ENCODE data around the gene CHD3.
A peak's percentile ranks its signal among the peaks of the same experiment; 100 is the strongest.

Gene CHD3

DNA sequence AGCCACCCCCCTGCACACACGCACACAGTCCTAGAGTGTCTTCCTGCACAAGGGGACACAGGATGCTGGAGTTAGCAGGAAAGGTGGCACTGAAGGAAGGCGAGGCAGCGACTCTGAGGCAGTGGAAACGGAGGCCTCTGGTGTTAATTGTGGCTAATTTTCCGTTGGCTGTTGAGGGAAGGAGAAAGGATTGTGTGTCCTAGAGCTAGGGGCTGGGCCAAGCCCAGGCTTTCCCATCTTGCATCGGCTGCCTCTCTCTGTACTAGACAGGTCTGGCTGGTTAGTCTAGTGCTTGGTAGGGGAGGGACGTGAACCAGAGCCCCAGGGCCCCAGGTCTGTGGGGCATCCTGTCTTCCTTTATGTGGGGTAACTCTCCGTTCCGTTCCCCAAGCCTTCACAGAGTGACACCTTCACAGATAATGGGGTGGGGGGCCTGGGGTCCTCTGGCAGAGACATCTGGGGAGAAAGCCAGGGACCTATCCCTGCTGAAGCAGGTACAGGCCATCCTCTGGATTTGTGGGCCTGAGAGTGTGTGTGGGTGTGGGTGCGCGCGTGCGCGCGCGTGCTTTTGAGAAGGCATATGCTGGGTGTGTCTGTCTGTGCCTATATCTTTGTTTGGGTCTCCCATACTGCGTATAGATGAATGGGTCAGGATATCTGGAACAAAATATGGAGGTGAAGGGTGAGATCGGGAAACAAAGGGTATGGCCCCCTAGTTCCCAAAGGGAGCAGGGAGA lies at the start of gene CHD3:
Gene CHD3 (plus strand): TSS at position 606 of the 737 bp plus-strand sequence. CDS start 212 bp downstream, outside the sequence.
- DNase-seq, result peak; percentile 54

DNA sequence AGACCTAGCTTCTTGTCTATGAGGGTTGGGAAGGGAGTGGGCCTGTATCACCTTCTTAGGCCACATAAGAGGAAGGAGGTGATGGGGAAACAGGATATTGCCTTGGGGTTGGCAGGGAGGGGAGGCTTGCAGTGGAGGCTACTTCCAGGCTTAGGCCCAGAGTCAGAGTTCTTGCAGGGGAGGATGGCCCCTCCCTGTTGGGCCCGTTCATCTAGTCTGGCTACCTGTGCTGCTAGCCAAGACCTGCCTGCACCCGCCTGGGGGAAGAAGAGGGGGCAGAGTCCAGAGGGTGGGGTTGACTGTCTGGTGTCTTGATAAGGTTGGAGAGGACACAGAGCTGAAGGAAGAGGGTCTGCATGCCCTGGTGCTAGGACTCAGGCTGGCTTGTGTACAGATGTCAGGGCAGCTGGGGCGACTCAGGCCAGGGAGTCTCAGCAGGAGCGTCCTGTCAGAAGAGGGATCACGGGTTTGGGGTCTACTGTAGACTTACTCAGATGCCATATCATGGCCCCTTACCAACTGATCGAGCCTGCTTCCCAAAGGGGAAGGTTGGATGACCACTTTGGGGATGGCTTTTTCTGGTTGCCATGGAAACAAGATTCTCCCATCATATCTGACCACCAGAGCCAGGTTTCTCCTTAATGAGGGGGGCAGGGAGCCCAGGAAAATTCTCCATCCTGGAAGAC lies 49.3 kb upstream of the CHD3 start:
- DNase-seq, result no peak

DNA sequence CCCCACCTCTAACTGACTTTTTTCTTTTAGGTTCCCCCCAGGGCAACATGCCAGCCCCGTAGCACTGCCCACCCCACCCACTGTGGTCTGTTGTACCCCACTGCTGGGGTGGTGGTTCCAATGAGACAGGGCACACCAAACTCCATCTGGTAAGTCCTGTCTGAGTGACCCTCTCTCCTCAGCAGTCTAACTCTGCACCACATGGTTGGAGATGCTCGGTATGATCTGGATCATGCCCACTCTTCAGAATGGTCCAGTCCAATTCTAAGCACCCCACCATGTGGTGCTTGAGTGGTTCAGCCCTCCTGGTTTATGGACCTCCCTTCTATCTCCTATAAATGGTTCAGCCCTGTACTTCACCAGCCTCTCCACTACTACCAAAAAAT lies 48.7 kb upstream of the CHD3 start:
- DNase-seq, result no peak

DNA sequence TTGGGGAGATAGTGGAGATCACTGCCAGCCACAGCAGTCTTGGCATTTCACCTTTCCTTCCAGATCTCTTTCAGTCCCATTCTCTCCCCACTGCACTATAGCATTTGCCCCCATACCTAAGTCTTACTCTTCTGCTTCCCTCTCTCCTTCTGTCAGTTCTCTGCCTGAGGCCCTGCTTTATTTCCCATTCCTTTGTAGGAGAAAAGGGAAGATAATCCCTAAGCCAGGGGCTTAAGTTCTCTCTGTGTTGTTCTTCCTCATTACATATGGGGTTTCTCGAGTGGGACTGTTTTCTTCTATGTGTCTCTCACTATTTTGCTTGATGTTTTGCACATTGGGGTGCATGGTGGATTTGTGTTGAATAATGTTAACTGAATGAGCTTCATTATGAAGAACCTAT lies 48.1 kb upstream of the CHD3 start:
- no peak for DNase-seq

DNA sequence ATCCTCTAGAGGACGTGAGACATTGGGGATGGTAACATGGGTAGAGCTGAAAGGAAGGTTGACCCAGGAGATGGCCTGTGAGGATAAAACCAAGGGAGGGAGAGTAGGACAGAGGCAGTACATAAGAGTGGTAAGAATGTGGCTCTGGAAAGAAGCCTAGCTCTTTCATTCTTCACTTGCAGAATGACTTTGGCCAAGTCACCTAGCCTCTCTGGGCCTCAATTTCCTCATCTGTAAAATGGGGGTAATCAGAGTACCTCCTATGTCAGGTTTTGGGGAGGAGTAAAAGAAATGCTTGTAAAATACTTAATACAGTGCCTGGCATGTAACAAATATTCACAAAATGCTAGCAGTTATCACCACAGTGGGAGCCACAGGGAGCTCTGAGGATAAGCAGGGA lies 47.7 kb upstream of the CHD3 start:
- DNase-seq, result no peak

DNA sequence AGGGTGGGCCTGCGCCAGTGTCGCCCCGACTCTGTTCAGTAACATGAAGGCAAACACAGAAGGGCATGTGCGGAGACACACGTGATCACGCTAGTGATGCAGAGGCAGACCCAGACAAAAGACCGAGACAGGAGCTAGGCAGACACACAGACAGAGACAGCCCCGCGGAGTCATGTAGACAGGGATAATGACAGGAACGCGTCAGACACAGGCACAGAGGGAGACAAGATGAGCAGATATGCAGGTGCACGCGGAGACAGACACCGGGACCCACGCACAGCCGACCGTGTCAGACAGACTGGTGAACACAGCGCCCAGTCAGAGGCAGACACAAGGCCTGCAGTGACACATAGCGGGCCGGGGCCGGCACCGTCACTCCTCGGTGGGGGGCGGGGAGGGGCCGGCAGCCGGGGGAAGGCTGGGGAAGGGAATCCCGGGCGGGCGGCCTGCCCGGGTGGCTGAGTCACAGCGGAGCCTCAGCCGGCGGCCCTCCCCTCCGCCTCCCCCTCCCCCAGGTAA lies 47.1 kb upstream of the CHD3 start:
- DNase-seq, result peak; percentile 69

DNA sequence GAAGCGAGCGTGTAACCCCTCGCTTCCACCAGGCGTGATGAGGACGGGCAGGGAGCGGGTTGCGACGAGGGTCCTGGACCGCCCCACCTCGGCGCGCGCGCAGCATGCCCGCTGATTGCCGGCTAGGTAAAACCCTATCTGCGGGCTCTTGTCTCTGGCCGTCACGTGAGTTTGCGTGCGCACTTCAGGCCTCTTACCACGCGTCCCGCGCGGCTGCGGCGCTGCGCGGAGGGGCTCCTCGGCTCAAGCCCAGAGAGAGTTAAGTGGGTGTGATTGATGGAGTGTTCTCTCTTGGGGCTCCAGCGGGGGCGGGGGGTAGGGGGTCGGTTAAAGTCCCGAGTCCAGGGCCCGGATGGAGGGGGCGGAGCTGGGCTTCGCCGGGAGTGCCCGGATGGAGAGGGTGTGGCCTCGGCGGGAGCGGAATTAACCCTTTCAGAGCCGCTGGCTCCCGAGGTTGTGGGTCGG lies 46.6 kb upstream of the CHD3 start:
- peak; percentile 84 for DNase-seq

DNA sequence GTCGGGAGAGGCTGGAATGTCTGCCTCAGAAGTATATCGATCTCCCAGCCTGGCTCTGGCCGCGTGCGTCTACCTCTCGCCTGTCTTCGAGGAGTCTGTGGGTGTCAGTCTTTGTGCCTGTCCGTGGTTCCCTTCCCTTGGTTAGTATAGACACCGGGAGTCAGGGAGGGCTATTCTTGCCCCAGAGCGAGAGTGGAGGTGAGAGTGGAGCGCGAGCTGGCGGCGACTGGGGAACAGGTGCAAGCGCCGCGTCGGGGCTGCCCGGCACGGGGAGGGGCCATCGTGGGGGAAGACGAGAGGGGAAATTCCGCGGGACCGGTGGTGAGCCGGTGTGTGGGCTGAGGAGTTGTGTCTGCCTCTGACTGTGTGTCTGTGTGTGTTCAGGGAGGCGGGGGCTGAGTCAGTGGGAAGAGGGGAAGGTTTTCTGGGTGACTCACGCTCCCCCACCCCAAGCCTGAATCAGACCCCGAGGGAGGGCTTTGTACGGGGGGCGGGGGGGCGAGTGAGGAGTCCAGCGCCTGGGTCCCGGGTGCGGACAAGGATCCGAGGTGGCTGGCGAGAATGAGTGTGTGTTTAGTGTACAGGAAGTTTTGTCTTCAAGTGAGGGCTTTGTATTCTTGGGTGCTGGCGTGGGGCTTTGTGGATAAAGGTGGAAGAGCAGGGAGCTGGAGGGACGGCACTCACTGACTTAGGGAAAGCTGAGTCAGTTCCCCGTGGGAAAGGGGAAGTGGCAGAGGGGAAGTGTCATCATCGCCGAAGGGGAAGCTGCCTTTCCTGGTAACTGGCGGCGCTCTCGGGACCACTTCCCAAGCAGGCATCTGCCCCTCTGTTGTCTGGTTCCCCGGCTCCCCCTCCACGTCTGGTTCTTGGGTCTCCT lies 46.0 kb upstream of the CHD3 start:
- peak; percentile 57 for DNase-seq

DNA sequence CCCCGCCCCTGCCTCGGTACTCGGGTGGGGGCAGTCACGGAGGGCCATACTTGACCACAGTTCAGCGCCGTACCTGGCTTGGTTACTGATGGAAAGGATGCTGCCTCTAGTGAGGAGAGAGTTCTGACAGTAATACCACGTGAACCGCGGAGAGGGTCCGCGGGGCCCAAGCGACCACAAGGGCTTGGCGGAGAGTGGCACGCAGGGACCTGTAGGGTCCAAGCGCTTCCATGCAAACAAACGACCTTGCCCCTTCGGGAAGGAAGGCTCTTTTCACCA lies 45.4 kb upstream of the CHD3 start:
- peak; percentile 57 for DNase-seq

DNA sequence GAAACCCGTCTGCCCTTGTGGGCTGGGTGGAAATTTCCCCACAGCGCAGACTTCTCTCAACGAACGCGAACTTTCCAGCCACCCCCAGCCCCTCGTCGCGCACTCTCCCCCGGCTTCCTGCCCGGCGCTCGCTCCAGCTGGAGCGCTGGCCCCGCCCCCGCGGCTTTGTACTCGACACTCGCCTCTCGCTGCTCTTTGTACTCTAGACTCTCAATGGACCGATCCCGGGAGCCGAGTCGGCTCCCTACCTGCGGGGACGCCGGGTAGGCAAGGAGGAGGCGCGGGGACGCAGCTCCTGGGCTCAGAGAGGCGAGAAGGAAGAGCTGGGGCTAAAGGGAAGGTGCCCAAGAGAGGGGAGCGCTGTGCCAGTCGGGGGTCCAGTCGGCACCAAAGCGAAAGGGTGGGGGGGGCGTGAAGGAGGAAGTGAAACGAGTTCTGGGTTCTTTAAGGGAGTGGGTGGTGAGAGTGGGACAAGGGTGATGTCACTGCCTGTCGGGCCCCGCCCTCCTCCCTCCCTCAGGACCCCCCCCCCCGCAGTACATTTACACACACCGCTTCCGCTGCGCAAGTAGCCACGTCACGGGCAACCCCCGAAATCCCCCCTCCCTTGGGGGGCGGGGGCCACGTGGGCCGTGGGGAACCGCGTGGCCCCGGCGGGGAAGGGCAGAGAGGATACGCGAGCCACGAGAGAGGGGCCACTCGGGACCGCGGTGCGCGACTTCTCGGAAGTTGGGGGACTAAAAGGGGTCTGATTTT lies 44.9 kb upstream of the CHD3 start:
- DNase-seq, result peak; percentile 83

DNA sequence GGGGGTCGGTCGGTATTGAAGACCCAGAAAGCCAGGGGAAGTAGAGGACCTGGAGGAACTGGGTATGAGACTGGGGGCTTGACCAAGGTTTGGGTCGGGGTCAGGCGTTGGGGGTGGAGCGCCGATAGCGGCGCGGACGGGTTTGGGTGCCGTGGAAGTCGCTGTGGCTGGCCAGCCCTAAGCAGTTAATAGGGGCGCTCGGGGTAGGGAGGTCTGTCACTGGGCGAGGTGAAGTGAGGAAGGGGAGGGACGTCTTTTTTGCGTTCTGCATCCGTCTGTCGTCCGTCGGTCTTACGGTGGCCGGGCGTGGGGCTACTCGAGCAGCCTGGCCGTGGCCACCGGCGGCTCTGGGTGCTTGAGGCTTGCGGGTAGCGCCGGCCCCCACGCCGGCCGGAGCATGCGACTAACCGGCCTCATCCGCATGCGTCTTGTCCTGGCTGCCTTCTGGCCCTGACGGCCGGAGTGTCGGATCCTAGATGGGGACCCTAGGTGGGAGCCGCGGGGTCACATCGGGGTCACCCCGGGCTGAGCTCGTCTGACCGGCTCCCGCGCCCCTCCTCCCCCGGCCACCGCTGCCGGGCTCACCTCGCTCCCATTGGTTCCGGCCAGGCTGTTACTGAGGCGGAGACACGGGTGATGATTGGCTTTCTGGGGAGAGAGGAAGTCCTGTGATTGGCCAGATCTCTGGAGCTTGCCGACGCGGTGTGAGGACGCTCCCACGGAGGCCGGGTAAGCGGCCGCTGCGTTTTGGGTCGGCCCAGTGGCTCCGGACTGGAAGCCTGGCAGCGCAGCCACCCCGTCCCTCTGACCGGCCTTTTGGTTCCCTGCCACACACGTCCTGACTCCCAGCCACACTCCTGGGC lies 44.1 kb upstream of the CHD3 start:
- peak; percentile 95 for DNase-seq

DNA sequence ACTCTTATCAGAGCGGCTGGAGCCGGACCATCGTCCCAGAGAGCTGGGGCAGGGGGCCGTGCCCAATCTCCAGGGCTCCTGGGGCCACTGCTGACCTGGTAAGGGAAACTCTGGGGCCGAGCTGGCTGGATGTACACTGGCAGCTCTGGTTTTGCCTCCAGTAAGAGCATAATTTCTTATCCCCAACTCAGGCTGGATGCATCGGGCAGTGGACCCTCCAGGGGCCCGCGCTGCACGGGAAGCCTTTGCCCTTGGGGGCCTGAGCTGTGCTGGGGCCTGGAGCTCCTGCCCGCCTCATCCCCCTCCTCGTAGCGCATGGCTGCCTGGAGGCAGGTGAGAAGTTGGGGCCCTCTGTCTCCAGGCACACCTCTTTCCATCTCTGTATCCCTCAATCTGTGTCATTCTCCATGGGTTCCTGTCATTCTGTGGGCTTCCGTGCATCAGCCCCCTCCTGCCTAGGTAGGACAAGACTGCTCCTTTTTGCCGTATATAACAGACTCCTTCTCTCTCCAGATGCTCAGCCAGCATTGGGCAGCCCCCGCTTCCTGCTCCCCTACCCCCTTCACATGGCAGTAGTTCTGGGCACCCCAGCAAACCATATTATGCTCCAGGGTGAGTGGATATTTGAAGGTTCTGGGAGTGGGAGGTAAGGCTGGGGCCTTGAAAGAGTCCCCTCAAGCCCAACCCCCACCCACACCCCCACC lies 43.1 kb upstream of the CHD3 start:
- DNase-seq, result no peak

DNA sequence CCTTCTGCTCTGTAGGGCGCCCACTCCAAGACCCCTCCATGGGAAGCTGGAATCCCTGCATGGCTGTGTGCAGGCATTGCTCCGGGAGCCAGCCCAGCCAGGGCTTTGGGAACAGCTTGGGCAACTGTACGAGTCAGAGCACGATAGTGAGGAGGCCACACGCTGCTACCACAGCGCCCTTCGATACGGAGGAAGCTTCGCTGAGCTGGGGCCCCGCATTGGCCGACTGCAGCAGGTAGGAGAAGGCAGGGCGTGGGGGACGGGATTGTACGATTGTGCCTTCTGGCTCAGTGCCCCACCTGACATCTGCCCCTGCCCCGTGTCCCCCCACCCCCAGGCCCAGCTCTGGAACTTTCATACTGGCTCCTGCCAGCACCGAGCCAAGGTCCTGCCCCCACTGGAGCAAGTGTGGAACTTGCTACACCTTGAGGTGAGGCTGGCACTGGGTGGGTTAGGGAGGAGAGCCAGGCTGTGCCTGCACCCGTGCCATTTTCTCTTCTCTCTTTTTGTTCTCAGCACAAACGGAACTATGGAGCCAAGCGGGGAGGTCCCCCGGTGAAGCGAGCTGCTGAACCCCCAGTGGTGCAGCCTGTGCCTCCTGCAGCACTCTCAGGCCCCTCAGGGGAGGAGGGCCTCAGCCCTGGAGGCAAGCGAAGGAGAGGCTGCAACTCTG lies 42.4 kb upstream of the CHD3 start:
- DNase-seq, result no peak

DNA sequence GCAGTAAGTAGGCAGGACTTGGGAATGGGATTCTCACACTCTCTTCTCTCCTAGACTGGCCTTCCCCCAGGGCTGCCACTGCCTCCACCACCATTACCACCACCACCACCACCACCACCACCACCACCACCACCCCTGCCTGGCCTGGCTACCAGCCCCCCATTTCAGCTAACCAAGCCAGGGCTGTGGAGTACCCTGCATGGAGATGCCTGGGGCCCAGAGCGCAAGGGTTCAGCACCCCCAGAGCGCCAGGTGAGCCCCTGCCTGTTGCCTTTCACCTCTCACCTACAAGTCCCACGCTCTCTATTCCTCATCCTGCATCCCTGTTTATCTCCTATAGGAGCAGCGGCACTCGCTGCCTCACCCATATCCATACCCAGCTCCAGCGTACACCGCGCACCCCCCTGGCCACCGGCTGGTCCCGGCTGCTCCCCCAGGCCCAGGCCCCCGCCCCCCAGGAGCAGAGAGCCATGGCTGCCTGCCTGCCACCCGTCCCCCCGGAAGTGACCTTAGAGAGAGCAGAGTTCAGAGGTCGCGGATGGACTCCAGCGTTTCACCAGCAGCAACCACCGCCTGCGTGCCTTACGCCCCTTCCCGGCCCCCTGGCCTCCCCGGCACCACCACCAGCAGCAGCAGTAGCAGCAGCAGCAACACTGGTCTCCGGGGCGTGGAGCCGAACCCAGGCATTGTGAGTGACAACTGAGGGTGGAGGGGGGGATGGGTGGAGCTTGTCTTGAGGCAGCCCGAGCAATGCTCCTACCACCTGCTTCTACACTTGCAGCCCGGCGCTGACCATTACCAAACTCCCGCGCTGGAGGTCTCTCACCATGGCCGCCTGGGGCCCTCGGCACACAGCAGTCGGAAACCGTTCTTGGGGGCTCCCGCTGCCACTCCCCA lies 41.6 kb upstream of the CHD3 start:
- DNase-seq, result no peak

DNA sequence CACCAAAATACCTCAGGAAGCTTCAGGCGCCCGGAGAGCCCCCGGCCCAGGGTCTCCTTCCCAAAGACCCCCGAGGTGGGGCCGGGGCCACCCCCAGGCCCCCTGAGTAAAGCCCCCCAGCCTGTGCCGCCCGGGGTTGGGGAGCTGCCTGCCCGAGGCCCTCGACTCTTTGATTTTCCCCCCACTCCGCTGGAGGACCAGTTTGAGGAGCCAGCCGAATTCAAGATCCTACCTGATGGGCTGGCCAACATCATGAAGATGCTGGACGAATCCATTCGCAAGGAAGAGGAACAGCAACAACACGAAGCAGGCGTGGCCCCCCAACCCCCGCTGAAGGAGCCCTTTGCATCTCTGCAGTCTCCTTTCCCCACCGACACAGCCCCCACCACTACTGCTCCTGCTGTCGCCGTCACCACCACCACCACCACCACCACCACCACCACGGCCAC lies 40.4 kb upstream of the CHD3 start:
- no peak for DNase-seq

DNA sequence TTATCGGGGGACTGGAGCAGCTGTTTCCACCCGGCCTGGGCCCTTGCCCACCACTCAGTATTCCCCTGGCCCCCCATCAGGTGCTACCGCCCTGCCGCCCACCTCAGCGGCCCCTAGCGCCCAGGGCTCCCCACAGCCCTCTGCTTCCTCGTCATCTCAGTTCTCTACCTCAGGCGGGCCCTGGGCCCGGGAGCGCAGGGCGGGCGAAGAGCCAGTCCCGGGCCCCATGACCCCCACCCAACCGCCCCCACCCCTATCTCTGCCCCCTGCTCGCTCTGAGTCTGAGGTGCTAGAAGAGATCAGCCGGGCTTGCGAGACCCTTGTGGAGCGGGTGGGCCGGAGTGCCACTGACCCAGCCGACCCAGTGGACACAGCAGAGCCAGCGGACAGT lies 39.9 kb upstream of the CHD3 start:
- no peak for DNase-seq

DNA sequence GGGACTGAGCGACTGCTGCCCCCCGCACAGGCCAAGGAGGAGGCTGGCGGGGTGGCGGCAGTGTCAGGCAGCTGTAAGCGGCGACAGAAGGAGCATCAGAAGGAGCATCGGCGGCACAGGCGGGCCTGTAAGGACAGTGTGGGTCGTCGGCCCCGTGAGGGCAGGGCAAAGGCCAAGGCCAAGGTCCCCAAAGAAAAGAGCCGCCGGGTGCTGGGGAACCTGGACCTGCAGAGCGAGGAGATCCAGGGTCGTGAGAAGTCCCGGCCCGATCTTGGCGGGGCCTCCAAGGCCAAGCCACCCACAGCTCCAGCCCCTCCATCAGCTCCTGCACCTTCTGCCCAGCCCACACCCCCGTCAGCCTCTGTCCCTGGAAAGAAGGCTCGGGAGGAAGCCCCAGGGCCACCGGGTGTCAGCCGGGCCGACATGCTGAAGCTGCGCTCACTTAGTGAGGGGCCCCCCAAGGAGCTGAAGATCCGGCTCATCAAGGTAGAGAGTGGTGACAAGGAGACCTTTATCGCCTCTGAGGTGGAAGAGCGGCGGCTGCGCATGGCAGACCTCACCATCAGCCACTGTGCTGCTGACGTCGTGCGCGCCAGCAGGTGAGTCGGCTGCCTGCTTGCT lies 39.3 kb upstream of the CHD3 start:
- no peak for DNase-seq

DNA sequence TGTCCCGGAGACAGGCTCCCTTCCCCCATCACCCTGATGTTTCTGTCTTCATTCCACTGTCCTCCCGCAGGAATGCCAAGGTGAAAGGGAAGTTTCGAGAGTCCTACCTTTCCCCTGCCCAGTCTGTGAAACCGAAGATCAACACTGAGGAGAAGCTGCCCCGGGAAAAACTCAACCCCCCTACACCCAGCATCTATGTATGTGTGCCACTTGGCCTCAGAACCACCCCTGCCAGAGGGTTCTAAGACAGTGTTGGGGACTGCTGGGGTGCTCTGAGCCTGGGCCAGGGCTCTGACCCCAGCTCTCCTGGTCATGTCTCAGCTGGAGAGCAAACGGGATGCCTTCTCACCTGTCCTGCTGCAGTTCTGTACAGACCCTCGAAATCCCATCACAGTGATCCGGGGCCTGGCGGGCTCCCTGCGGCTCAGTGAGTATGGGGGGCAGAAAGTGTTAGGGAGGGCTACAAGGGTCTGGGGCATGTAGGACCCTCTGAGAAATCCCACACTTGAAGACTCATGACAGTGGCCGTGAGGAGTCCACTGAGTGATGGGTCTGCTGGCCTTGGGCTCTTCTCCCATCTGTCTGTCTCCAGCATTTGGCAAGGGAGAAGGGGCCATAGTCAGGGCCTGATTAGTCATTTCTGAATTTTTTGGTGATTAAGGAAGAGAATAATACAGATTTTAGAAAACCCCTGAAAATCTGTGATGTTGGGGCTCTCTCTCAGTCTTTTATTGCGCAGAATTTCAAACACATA lies 38.7 kb upstream of the CHD3 start:
- no peak for DNase-seq
